IMR-90 (cell line): ENCODE results near the gene PRMT1. TPM values are rescaled to one million over a fixed set of nuclear protein-coding genes. Genes with fewer than 3 reads are reported as not detected.
A peak's percentile ranks its signal among the peaks of the same experiment; 100 is the strongest.

Source experiments
- ATAC-seq: fragments of 200-7000 bp; cut with Tn5 transposase; 2 replicates; pipeline ENCODE4 v1.9.1; 2020; ENCODE audit warnings: low read depth, mild to moderate bottlenecking, moderate library complexity
- BruUV-seq: library from RNA; stranded (reverse); fragments of 400-500 nt; replicated peaks from 2 replicates; lab custom pipeline; 2021; lab: Mats Ljungman, UMichigan
- CTCF ChIA-PET: fragments of 300-600 bp; formaldehyde crosslinking; extraction: SDS; loops from one replicate; lab custom pipeline; 2021; ENCODE audit warnings: antibody characterized with exemption; lab: Yijun Ruan, JAX
- POLR2A ChIA-PET: fragments of 300-600 bp; sonication (Branson Sonifier 250); formaldehyde crosslinking; loops from one replicate; lab custom pipeline; 2022; ENCODE audit warnings: antibody characterized with exemption; ENCODE audit not compliant: unreplicated experiment; lab: Charles Lee
- DNase-seq: peaks from one replicate; pipeline ENCODE4 v3.0.0; 2013
- H2AFZ ChIP-seq: replicated peaks from 2 replicates; pipeline ENCODE3; 2013; ENCODE audit warnings: low read length, mild to moderate bottlenecking; ENCODE audit not compliant: poor library complexity
- H2AK5ac ChIP-seq: 2 replicates; pipeline ENCODE4 v1.6.1; 2013; ENCODE audit warnings: low read depth, low read length, inconsistent platforms
- H2AK9ac ChIP-seq: replicated peaks from 2 replicates; pipeline ENCODE3; 2013; ENCODE audit warnings: mild to moderate bottlenecking, low read depth, low read length, moderate library complexity; ENCODE audit not compliant: poor library complexity
- H2BK120ac ChIP-seq: 2 replicates; pipeline ENCODE4 v1.6.1; 2013; ENCODE audit warnings: low read depth, low read length, inconsistent platforms
- H2BK15ac ChIP-seq: 3 replicates; pipeline ENCODE4 v1.6.1; 2013; ENCODE audit warnings: low read depth, low read length, inconsistent platforms
- H2BK20ac ChIP-seq: 2 replicates; pipeline ENCODE4 v1.6.1; 2013; ENCODE audit warnings: low read depth, mild to moderate bottlenecking, inconsistent platforms, low read length, moderate library complexity
- H2BK5ac ChIP-seq: 2 replicates; pipeline ENCODE4 v1.6.1; 2013; ENCODE audit warnings: mild to moderate bottlenecking, low read depth, low read length, inconsistent platforms; ENCODE audit not compliant: poor library complexity, severe bottlenecking
- H3K14ac ChIP-seq: replicated peaks from 2 replicates; pipeline ENCODE4 v1.6.1; 2013; ENCODE audit warnings: low read depth, low read length, inconsistent platforms
- H3K18ac ChIP-seq: 2 replicates; pipeline ENCODE4 v1.6.1; 2013; ENCODE audit warnings: low read depth, low read length, control low read depth
- H3K23ac ChIP-seq: 2 replicates; pipeline ENCODE4 v1.6.1; 2013; ENCODE audit warnings: low read depth, low read length, inconsistent platforms
- H3K27ac ChIP-seq: 2 replicates; pipeline ENCODE4 v1.5.1; 2013; ENCODE audit warnings: mild to moderate bottlenecking, control low read depth, low read length; ENCODE audit not compliant: insufficient read depth
- H3K27me3 ChIP-seq: 2 replicates; pipeline ENCODE4 v1.6.1; 2013; ENCODE audit warnings: low read length; ENCODE audit not compliant: control insufficient read depth, insufficient read depth
- H3K36me3 ChIP-seq: 2 replicates; pipeline ENCODE4 v1.6.1; 2013; ENCODE audit warnings: low read length, mixed read lengths; ENCODE audit not compliant: control insufficient read depth, insufficient read depth
- H3K4ac ChIP-seq: 2 replicates; pipeline ENCODE4 v1.6.1; 2013; ENCODE audit warnings: low read depth, low read length, inconsistent platforms
- H3K4me1 ChIP-seq: 2 replicates; pipeline ENCODE4 v1.6.1; 2013; ENCODE audit warnings: low read length, mixed read lengths; ENCODE audit not compliant: control insufficient read depth, insufficient read depth
- H3K4me2 ChIP-seq: 2 replicates; pipeline ENCODE4 v1.6.1; 2013; ENCODE audit warnings: low read depth, mild to moderate bottlenecking, control low read depth, low read length, moderate library complexity
- H3K4me3 ChIP-seq: 2 replicates; pipeline ENCODE4 v1.5.1; 2013; ENCODE audit warnings: low read depth, mild to moderate bottlenecking, control low read depth, low read length, moderate library complexity; ENCODE audit not compliant: insufficient read depth
- H3K56ac ChIP-seq: 2 replicates; pipeline ENCODE4 v1.6.1; 2013; ENCODE audit warnings: low read length, inconsistent platforms; ENCODE audit not compliant: insufficient read depth; ENCODE audit errors: extremely low read depth
- H3K79me1 ChIP-seq, 2 experiments: 2 replicates each; pipeline ENCODE4 v1.6.1; 2013; ENCODE audit warnings: low read length in 2 of 2, inconsistent platforms in 1 of 2, low read depth in 1 of 2
- H3K9ac ChIP-seq: 2 replicates; pipeline ENCODE4 v1.6.1; 2013; ENCODE audit warnings: low read depth, low read length, control low read depth
- H3K9me1 ChIP-seq: 2 replicates; pipeline ENCODE4 v1.6.1; 2013; ENCODE audit warnings: low read length, inconsistent platforms; ENCODE audit not compliant: insufficient read depth
- H3K9me3 ChIP-seq: 2 replicates; pipeline ENCODE4 v1.6.1; 2013; ENCODE audit warnings: low read length; ENCODE audit not compliant: control insufficient read depth, insufficient read depth
- H4K20me1 ChIP-seq: 2 replicates; pipeline ENCODE4 v1.6.1; 2013; ENCODE audit warnings: low read length, inconsistent platforms; ENCODE audit not compliant: insufficient read depth
- H4K5ac ChIP-seq: 2 replicates; pipeline ENCODE4 v1.6.1; 2013; ENCODE audit warnings: mild to moderate bottlenecking, low read depth, low read length, control low read depth
- H4K8ac ChIP-seq, 2 experiments: 2 replicates each; pipeline ENCODE4 v1.6.1; 2013; ENCODE audit warnings: low read depth in 2 of 2, low read length in 2 of 2, control low read depth in 1 of 2, inconsistent platforms in 1 of 2
- H4K91ac ChIP-seq: 2 replicates; pipeline ENCODE4 v1.6.1; 2013; ENCODE audit warnings: low read depth, low read length, inconsistent platforms; ENCODE audit not compliant: insufficient read depth
- CEBPB ChIP-seq: IDR thresholded peaks from 2 replicates; pipeline ENCODE4 v1.6.1; 2012; ENCODE audit warnings: low read depth, low read length, improper control_type of control experiment
- CHD1 ChIP-seq: IDR thresholded peaks from 2 replicates; pipeline ENCODE4 v1.6.1; 2012; ENCODE audit warnings: low read depth, low read length, improper control_type of control experiment
- FOS ChIP-seq: fragments of 150-350 bp; IDR thresholded peaks from 2 replicates; pipeline ENCODE4 v1.6.1; 2016; ENCODE audit warnings: low read depth, low read length
- MAFK ChIP-seq: IDR thresholded peaks from 2 replicates; pipeline ENCODE4 v1.6.1; 2012; ENCODE audit warnings: low read depth, low read length, improper control_type of control experiment
- MAZ ChIP-seq: IDR thresholded peaks from 2 replicates; pipeline ENCODE4 v1.6.1; 2012; ENCODE audit warnings: low read depth, mild to moderate bottlenecking, low read length, improper control_type of control experiment, moderate library complexity, borderline replicate concordance
- POLR2A ChIP-seq: IDR thresholded peaks from 2 replicates; pipeline ENCODE4 v1.6.1; 2012; ENCODE audit warnings: mild to moderate bottlenecking, low read depth, low read length
- RAD21 ChIP-seq: IDR thresholded peaks from 2 replicates; pipeline ENCODE4 v1.6.1; 2012; ENCODE audit warnings: low read length, improper control_type of control experiment
- SMC3 ChIP-seq: fragments of 150-350 bp; IDR thresholded peaks from 2 replicates; pipeline ENCODE4 v1.6.1; 2016; ENCODE audit warnings: low read depth, mild to moderate bottlenecking, antibody characterized with exemption, low read length, moderate library complexity
- WGBS, 2 experiments: methylation state at CpG; one replicate each; pipeline versions ENCODE4 v1.1.5 to v1.1.7; 2013; ENCODE audit warnings: missing lambda C conversion rate in 2 of 2; ENCODE audit not compliant: insufficient read length in 1 of 2; ENCODE audit errors: extremely low coverage in 2 of 2; 5-methylcytosine and 5-hydroxymethylcytosine counted together
- dilution Hi-C: fragments of 300-500 bp; cut with HindIII; formaldehyde crosslinking; loops from one replicate; pipeline ENCODE4 v1.14.3; 2018; ENCODE audit warnings: low sequenced_read_pairs; ENCODE audit not compliant: unreplicated experiment
- in situ Hi-C: fragments of 300-500 bp; cut with MboI; formaldehyde crosslinking; loops from 3 replicates; pipeline ENCODE4 v1.14.3; 2019; ENCODE audit warnings: low sequenced_read_pairs, inconsistent platforms, mixed read lengths
- intact Hi-C: fragments of 100-400 bp; cut with micrococcal nuclease; formaldehyde crosslinking; loops from 2 replicates; pipeline ENCODE4 v1.10.0; 2022
- polyA plus RNA-seq, 3 experiments: library from polyadenylated mRNA; depleted of rRNA; stranded (reverse); fragments of >200 nt; gene quantifications; 2 replicates each; pipeline ENCODE4 v1.2.3, GENCODE V29; 2012; ENCODE audit warnings: low replicate concordance in 1 of 3
- total RNA-seq: library from RNA; depleted of rRNA; stranded (reverse); fragments of >200 nt; gene quantifications from 2 replicates; pipeline ENCODE4 v1.2.3, GENCODE V29; 2012
- TF ChIP-seq, protein P1 (sequence below): conservative IDR thresholded peaks from 2 replicates; pipeline ENCODE4 v1.5.1; 2012; ENCODE audit warnings: mild to moderate bottlenecking, low read depth, low read length, improper control_type of control experiment
- TF ChIP-seq, protein P2 (sequence below): fragments of 150-350 bp; IDR thresholded peaks from 2 replicates; pipeline ENCODE4 v1.6.1; 2016; ENCODE audit warnings: low read depth, mild to moderate bottlenecking, low read length, moderate library complexity, borderline replicate concordance

The PRMT1 gene
- total and polyA plus RNA-seq, 2 of the 4 experiments (the other 2 are of a cell fraction) = 497 to 840 TPM

DNA sequence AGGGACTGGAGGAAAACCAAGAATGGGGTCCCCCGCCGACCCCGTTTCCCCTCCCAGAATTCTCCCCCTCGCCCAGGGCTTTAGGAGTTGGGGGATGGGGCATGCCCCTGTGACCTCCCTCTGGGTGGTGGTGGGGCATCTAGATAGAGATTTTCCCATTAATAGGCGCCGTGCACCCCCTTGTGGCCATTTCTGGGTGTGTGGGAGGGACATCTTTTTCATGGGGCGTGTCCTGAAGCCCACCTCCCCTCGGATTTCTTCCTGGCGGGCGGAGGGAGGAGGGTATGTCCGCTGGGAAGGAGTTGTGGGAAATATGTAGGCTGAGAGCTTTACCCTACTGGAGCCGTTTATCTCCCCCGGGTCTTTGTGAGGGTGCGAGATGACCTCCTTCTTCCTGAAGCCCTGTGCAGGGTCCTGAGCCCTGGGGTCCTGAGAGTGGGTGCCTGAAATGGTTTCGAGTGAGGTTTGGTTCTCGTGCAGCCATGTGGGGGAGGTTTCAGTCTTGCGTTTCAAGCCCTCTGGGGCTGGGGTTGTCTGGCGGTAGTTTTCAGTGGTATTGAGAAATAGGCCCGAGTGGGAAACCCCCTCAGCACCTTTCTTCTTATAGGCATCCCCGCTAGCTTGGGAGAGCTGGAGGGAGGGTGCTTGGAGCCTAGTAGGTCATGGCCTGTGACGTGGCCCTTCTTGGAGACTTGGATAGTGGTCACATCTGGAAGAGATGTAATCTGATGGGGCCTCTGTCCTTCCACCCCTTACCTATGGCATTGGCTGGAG, 1.0 kb downstream of the PRMT1 start:
- Histone ChIP-seq H3K27ac (peak overlapping the region; percentile 91), H2BK20ac (no peak overlapping the region), H2AK5ac (peak overlapping the region; percentile 97), H3K4me1 (peaks cover 13% of the 10 kb centered on the region), H4K5ac (0 out of 2 replicates have a peak overlapping the region, but pooled peaks have one; percentile 24), H3K14ac (peak overlapping the region; percentile 89), H2AFZ (peak overlapping the region; percentile 72), H3K56ac (peak overlapping the region; percentile 49), H2AK9ac (peak overlapping the region; percentile 98), H3K4me2 (peak overlapping the region; percentile 97), H3K9me3 (no peaks in the 10 kb centered on the region), H3K9ac (peak overlapping the region; percentile 80), H4K8ac (peak overlapping the region in 1 of 2 experiments; percentile 61; a peak in 2 of 4 replicates), H3K9me1 (peaks cover 3% of the 10 kb centered on the region; the same call in 1 of the 2 replicates), H2BK120ac (no peak overlapping the region; the same call in 1 of the 2 replicates), H2BK5ac (peak overlapping the region; percentile 74), H4K91ac (no peak overlapping the region; the same call in 1 of the 2 replicates), H3K23ac (peak overlapping the region; percentile 81), H2BK15ac (no peak overlapping the region), H4K20me1 (peaks cover 45% of the 10 kb centered on the region), H3K79me1 (peaks cover 10 to 52% of the 10 kb centered on the region in 2 experiments), H3K4ac (peak overlapping the region; percentile 33), H3K18ac (no peak overlapping the region; the same call in 1 of the 2 replicates), H3K4me3 (peak overlapping the region; percentile 77), H3K36me3 (peaks cover 10% of the 10 kb centered on the region), H3K27me3 (no peaks in the 10 kb centered on the region)
- 0 out of 2 replicates have a peak, but pooled peaks have one; percentile 5 for ATAC-seq
- ChIA-PET CTCF (no interaction called here), POLR2A (interaction anchor here (0.8 kb wide), 1 partner anchor 38 kb away, joined by 6 read pairs; no protein-coding TSS in a partner anchor)
- WGBS, 2 experiments = no CpG with 5 or more reads among the region's 21 CpGs
- dilution Hi-C loops (no loop called here), intact Hi-C loops (loop anchor here (2.0 to 5.0 kb wide), 2 partner anchors 37 to 86 kb away; partner anchors contain the start of genes PRR12 and RRAS), in situ Hi-C loops (no loop called here)
- TF ChIP-seq CEBPB (peak; percentile 80), SMC3 (peak; percentile 32), CHD1 (no peak), MAFK (no peak), RAD21 (peak; percentile 60), MAZ (peak; percentile 17; the same call in 1 of the 2 replicates), POLR2A (peak; percentile 19; the same call in 1 of the 2 replicates), FOS (no peak)
- TF ChIP-seq, protein P1, sequence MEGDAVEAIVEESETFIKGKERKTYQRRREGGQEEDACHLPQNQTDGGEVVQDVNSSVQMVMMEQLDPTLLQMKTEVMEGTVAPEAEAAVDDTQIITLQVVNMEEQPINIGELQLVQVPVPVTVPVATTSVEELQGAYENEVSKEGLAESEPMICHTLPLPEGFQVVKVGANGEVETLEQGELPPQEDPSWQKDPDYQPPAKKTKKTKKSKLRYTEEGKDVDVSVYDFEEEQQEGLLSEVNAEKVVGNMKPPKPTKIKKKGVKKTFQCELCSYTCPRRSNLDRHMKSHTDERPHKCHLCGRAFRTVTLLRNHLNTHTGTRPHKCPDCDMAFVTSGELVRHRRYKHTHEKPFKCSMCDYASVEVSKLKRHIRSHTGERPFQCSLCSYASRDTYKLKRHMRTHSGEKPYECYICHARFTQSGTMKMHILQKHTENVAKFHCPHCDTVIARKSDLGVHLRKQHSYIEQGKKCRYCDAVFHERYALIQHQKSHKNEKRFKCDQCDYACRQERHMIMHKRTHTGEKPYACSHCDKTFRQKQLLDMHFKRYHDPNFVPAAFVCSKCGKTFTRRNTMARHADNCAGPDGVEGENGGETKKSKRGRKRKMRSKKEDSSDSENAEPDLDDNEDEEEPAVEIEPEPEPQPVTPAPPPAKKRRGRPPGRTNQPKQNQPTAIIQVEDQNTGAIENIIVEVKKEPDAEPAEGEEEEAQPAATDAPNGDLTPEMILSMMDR = peak; percentile 70
- TF ChIP-seq, protein P2, sequence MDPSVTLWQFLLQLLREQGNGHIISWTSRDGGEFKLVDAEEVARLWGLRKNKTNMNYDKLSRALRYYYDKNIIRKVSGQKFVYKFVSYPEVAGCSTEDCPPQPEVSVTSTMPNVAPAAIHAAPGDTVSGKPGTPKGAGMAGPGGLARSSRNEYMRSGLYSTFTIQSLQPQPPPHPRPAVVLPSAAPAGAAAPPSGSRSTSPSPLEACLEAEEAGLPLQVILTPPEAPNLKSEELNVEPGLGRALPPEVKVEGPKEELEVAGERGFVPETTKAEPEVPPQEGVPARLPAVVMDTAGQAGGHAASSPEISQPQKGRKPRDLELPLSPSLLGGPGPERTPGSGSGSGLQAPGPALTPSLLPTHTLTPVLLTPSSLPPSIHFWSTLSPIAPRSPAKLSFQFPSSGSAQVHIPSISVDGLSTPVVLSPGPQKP = no peak
- BruUV-seq = TSS peak; percentile 44
- DNase-seq = peak; percentile 62
